Activated CD8-positive, alpha-beta memory T cell treated with anti-CD3 and anti-CD28 coated beads for 24 hours (primary cell): Measurements from ENCODE around the gene IRF5.

Experiments
- DNase-seq: peaks from one replicate; pipeline ENCODE4 v3.0.0-alpha.2; 2020

The IRF5 gene

DNA sequence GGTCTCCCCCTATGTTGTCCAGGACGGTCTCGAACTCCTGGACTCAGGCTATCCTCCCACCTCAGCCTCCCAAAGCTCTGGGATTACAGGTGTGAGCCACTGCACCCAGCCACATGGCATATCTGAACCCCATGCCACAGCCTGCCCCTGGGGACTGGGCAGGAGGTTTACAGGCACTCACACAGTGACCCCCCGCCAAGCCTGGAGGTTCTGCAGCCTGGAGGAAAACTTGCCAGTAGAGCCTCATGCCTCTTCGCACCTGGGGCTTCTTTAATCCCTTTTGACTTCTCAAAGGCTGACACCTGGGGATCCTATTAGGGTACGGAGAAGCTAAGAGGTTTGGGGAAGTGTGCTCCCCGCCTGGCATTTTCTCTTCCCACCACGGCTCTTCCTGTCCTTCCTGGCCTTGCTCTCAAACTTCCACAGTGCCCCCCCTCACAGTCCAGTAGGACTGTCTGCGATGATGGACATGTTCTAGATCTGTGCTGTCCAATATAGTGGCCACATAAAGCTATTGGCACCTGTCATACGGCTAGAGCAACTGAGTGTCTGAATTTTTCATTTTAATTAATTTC lies 15.8 kb upstream of the IRF5 start:
- DNase-seq, result no peak

DNA sequence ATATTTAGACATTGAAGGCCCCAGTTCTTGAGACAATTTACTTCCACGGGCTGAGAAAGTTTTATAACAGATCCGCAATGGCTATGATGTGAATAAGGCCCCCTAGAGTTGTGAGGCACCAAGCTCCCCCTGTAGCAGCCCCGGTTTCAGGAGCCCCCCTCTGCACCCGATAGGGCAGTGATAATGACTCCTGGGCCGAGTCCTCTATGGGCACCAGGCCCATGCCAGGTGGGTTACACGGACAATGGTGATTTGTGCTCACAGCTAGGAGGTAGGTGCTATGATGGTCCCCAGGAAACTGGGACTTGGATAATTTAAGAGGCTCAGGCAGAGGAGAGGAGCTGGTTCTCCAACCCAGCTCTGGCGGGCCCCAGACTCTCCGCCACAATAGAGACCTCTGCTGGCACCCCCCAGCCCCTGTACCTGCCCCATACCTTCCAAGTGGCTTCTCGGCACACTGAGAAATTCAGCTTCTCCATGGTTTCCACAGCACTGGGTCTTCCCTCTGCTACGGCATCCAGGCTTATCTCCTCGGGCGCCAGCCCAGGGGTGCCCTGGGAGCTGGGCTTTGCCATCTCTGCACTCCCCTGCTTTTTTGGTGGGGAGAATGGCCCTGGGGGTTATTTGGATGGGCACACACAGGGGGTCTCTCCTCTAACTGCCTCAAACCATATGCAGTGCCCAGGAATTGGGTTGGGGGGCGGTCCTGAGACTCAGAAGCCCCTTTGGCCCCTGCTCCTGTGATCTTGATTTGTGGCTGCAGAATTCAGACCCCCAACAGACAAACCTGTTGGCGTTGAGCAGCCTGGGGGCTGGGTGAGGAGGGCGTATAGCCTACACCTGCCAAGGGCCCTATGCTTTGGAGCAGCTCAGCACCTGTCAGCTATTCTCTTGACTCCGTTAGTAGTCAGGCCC lies 15.0 kb upstream of the IRF5 start:
- no peak for DNase-seq

DNA sequence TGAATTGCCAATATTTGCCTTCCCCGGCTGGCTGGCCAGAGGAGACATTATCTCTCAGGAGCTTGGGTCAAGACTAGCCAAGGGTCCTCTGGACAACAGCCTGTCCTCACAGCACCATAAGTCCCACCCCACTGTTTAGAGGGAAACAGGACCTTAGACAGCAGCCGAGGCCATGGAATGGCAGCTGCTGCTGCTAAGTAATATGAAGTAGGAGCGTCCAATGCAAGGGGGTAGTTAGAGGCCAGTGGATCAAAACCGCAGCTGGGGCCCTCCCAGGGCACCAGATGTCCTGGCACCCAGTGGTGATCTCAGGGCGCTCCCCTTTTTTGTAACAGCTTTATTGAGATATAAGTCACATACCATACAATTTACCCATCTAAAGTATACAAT lies 14.3 kb upstream of the IRF5 start:
- no peak for DNase-seq

DNA sequence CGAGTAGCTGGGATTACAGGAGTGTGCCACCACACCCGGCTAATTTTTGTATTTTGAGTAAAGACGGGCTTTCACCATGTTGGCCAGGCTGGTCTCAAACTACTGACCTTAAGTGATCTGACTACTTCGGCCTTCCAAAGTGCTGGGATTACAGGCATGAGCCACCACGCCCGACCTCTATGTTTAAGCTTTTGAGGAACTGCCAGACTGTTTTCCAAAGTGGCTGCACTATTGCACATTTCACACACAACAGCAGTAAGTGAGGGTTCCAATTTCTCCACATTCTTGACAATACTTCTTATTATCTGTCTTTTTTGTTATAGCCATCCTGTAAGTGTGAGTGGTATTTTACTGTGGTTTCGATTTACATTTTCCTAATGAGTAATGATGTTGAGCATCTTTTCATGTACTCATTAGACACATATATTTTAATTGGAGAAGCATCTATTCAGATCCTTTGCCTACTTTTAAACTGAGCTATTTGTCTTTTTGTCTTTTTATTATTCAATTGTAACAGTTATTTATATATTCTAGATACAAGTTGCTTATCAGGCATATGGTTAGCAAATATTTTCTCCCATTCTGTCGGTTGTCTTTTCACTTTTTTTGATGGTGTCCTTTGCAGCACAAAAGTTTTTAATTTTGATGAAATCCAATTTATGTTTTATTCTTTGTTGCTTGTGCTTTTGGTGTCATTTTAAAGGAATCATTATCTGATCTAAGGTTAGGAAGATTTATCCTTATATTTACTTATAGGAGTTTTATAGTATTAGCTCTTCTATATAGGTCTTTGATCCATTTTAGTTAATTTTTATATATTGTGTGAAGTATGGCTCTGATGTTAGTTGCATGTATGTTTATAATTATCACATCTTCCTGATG lies 12.8 kb upstream of the IRF5 start:
- no peak for DNase-seq

DNA sequence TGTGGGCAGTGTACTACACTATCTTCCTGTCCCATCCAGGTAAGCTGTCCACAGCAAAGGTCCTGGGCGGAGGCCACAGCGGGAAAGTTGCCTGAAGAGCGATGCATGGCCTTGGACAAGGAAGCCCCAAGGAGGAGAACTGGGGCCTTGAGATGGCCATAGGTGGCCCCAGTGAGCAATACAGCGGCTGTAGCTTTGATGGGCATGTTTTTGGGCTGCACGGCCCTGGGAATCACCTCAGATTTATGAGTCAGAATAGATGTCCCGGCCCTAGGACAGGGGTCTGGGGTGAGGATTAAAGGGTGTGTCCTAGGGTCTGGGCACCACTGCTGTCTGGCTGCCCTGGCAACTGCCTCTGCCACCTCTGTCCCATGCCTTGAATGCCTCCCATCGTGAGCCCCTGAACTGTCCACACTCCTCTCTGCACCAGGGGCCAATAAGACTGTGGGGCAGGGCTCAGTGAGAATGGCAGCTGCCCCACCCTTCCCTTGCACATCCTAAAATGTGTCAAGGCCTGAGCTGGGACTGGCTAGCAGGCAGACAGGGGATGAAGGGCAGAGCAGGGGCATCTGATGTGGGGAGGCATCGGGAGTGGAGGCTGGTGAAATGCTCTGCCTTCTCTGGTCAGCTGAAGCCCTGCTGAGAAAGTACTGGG lies 9.4 kb upstream of the IRF5 start:
- no peak for DNase-seq

DNA sequence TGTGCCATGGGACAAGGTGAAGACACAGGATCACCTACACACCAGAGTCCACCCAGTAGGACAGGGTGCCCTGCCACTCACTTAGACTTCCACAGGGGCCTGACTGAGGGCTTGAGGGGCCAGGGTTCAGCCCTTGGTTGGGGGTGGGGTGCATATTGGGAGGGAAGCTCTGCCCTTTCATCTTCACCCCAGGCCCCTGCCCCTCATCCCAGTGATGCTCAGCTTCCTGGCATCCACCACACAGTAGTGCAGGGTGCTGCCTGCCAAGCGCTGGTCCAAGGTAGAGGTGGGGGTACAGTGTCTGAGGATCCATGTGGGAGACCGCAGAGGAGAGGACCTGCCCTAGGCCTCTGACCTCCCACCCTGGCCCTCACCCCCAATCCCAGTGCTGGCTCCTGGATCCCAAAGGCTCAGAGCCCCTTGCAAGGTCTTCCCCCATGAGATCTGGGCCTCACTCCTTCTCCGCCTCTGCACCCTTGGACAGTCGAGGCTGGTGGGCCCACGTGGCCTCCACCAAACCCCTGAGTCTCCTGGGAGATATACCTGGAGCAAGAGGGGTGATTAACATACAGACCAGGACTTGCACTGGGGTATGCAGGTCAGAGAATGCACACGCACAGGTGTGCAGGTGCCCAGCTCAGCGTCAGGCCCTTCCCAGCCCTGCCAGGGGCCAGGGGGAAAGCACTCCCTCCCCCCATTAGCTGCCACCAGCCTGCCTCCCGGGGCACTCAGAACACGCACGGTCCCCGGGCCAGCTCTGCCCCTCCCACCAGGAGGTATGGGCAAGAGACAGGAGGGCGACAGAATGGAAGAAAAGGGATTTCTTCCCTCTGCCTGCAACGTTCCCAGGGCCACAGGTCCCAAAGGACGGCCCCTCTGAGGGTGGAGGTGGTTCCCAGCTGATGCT lies 8.6 kb upstream of the IRF5 start:
- DNase-seq, result no peak

DNA sequence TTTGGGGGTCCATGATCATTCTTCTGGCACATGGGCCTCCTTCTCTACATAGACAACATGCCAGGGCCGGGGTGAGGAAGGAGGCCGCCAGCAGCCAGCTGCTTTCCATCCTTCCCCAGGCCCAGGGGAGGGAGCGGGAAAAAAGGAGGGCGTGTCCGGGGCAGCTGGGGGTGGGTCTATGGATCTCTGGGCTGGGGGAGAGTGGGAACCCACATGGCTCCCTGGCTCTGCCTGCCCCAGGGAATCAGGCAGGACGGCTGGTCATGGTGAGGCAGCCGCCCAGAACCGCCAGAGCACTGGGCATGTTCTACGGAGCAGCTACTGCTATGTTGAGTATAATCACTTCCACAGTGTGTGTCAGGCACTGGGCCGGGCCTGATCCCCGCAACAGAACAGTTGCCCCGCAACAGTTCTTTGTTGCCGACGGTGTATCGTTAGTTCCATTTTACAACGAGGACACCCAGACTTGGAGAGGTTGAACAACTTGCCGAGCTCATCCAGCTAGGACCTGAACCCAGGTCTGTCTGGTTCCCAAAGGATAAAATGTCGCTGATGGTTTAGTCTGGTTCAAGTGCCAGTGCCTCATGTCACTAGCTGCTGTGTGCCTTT lies 6.4 kb upstream of the IRF5 start:
- DNase-seq, result no peak

DNA sequence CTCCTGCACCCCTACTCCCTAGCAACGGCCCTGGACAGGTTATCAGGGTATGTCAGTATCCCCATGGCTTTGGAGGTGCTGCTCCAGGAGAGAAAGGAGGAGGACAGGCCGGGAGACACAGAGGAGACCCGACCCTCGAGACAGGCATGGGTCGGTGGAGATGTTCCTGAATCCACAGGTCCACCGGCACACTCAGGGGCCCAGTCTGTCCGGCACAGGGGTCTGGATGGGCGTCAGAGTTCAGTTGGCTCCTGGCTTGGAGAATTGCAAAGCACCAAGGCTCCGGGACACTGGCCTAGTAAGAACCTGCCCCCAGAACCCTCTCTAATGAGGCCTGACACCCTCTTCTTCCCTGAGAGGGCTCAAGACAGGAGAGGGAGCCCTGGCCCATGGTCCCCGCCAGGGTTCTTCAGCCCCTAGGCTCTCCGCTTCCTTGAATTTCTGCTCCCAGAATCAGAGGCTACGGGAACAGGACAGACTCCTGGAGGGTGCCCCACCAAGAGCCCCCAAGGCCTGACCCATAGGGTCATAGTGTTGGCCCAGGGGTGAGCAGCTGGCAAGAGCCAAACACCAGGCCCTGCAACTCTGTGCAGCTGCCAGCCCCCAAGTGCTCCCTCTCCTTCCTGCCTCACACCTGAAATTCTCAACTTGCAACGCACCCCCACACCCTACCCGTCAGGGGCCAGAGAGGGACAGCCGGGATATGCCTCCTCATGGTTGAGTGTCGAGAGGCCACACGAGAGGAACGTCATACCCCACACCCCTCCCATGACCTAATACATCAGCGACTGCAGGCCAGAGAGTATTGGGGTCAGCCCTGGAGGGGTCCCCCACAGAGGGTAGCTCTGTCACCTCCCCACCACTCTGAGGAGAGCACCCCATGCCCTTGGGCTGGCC lies 5.5 kb upstream of the IRF5 start:
- DNase-seq, result no peak

DNA sequence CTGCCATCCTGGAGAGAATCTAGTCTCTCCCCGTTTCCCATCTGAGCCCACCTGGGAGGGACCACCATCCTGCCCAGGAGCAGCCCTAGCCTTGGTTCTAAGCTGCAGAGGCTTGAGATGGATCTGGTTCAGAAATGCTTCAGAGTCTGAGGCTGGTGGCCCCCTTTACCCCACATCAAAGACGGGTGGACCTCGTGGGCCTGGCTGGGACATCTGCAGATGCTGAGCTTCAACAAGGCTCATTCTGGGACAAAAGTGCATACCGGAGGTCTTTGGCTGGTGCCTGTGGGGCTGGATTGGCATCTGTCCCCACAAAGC lies 4.9 kb upstream of the IRF5 start:
- no peak for DNase-seq

DNA sequence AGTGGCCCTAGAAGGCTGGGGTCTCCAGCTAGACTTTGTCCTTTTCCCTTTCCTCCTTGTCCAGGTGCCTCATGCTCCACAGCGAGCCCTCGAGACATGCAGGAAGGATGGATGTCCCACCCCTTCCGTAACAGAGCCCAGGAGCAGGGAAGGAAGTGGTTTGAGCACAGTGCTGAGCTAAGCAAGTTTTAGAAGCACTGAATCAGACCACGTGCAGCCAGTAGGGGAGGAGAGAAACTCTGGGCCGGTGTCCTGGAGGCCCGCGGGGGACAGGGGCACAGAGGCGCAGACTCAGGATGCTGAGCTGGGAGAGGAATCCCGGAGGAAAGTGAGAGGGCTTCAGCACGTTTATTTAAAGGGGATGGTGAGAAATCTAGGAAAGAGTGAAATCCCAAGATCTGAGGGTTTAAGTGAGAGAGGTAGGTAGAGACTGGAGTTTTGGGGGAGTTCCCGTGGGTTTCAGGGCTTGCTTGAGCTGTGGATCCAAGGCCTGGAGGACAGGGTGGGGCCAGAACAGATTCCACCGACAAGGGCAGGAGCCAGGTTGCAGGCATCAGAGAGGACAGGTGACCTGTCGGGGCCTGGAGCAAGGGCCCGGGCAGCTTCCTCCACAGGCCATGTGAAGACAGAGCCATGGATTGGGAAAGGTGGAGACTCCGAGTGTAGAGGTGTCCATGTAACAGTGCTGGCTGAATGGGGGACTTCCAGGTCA lies 4.4 kb upstream of the IRF5 start:
- DNase-seq, result peak; percentile 78

DNA sequence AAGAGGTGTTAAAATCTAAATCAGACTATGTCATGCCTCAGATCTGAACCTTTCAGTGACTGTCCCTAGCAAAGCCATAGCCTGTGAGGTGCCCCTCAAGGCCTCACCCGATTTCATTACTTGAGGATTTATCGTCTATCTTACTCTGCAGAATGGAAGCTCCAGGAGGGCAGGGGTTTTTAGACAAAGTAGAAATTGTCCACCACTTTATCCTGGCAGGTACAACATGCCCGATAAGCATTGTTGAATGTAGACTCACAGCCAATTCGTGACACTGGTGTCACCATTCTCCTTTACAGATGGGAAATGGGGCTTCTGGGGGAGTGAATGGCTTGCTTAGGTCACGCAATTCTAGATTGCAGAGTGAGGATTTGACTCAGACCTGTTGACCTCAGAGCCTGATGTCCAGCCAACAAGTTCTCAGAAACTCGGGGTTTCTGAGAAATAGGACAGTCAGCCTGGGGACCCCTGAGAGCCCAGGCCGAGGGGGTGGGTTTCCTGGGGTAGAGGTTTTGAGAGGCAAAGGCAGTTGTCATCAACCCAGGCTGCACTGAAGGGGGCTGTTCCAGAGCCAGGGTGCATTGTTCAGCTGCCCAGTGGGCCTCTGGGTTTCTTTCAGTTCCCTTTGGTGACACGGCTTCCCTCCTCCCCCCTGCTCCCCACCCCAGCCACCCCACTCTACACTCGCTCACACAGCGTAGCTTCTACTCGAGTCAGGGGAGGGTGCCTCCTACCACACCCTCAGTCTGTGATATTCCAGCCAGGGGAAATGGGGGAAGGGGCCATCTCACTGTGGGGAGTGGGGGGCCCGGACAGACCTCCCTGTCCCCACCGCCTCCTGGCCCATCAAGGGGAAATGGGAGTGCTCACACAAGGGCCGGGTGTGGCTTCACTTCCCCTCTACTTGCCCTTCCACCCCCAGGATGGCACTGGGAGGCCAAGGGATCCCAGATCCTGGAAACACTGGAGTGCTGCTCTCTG lies 3.1 kb upstream of the IRF5 start:
- no peak for DNase-seq

DNA sequence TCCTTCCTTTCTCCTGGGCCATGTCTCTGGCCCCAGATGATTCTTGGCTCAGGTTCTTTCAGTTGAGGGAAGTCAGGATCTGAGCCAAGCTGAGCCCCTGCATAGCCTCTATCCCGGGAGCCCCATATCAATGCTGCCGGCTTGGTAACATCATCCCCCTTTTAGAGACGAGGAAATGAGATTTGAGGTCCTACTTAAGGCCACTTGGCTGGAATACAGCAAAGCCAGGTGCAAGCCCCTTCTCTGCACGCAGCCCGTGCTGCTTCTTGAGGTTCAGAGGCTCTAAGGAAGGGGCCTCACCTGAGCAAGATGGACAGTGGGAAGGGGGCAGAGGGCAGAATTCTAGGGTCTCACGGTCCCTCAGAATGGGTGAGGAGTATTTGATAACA lies 2.4 kb upstream of the IRF5 start:
- DNase-seq, result no peak

DNA sequence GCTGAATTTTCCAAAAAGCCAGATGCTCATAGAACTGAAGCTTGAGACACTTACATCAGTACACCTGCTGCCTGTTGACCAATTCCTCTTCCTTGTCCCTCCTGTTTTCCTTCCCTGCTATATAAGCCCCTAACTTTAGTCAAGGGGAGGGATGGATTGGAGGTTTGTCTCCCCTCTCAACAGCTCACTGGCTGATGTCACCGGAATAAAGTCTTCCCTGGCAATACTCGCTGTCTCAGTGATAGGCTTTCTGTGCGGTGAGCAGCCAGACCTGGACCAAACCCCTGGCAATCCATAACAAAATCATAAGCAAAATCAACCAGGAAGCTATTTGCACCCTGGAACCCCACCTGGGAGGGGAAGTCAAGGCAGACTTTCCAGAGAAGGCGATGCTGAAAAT lies 929 bp upstream of the IRF5 start:
- DNase-seq, result no peak

DNA sequence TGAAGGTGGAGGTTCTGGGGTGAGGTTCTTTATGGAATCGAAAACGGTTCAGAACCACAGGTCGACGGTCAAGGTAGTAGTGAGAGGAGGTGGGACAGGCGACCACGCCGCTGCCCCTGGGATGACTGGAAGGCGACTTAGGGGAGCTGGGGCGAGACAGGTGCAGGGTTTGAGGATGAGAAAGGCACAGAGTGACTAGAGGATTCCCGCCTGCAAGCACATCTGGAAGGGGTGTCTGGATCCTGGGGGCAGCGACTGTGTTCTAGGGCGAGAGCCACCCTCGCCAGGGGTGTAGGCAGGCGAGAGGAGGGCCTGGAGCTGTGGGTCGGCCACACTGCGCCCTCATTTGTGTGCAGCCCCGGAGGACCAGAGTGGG lies 468 bp upstream of the IRF5 start:
- no peak for DNase-seq

DNA sequence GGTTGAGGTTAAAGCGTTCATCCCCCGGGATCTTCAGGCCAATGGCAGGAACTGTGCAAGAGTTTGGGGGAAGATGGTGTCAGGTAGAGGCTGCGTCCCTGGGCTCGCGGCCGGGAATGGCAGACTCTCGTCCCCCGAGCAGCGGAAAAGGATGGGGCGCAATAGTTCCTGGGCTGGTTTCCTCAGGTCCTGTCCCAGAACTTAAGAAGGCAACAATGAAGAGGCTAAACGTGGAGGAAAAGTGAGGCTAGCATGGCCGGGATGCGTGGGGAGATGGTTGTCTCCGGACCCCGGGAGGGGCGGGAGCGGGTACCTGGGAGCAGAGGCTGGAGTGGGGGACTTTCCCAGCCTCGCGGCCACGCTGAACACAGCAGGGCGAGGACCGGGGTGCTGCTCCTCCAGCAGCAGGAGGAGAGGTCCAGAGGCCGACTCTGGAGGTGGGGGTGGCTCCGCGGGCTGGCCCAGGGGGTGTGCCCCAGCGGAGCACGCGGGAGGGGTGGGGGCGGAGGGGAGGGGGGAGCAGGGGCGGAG lies 882 bp downstream of the IRF5 start:
- no peak for DNase-seq

DNA sequence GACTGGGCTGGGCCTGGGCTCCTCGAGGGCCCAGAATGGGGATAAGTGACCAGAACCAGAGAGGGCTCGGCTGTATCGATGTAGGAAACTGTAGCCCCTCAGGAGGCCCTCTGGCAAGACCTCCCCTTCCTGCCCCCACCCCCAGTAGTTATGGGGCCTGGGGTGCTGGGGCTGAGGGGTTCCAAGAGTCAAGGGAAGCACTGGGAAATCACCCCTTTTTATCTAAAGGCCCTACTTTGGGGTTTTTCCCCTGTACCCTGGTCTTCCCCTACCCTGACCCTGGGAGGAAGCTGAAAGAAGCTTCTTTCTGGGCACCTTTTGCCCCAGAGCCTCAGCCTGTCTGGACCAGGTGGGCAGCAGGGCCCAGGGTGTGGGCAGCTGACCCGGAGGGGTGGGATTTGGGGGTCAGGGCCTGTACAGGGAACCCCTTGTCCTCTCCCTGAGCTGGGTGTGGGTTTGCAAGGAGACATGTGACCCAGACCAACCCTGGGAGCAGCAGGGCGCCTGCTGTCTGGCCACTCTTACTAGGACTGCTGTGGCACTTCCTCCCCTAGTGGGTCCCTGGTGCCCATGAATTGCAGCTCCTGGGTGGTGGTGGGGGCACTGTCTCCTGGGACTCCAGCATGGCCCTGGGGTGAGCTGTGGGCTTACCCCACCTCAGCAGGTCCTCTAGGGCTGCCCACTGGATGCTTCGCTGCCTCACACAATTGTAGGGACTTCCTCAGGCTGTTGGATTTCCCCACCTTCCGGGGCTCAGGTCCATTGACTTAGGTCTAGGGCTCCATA lies 1.5 kb downstream of the IRF5 start:
- no peak for DNase-seq

DNA sequence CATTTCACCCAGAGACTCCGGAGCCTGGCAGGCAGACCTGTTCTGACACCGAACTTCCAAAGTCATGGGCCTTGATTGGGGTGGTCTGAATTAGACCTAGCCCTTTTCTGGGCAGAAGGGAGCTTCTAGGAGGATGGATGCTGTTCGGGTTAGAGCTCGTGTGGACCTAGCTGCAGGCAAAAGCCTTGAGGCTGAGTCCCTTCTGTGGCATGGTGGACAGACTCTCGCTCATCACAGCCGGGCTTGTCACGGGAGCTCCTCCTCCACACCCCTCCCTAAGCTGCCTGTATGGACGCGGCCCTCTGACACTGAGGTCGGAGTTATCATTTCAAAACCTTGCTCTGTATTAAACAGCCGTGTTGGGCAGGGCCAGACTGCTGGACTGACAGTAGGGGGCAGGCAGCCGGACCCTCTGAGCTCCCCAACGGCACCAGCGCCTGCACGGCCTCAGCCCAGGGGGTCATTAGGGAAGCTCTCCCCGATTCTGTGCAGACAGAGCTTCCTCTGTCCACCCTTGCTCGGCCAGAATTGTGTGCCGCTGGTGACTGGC lies 2.2 kb downstream of the IRF5 start:
- DNase-seq, result no peak
